GM06990 (cell line): ENCODE measurements around the gene ZPBP2.
"Not testable (repeated sequence)": the region's sequence is repeated elsewhere in the genome, so short reads cannot be mapped to it uniquely, and the experiment has no call there.

ENCODE experiments used
- DNase-seq: peaks from one replicate; pipeline ENCODE4 v3.0.0-alpha.2; 2011; ENCODE audit not compliant: insufficient read length; ENCODE audit errors: extremely low read depth
- H3K27me3 ChIP-seq: replicated peaks from 2 replicates; pipeline ENCODE4 v1.6.0; 2011; ENCODE audit warnings: low read length; ENCODE audit not compliant: control insufficient read depth, insufficient read depth
- H3K36me3 ChIP-seq: 2 replicates; pipeline ENCODE4 v1.5.1; 2011; ENCODE audit warnings: low read length; ENCODE audit not compliant: control insufficient read depth, insufficient read depth
- H3K4me3 ChIP-seq: replicated peaks from 2 replicates; pipeline ENCODE4 v1.5.1; 2011; ENCODE audit warnings: low read depth, mild to moderate bottlenecking, control low read depth, low read length
- TF ChIP-seq, protein P1 (sequence below): IDR thresholded peaks from 2 replicates; pipeline ENCODE4 v1.5.1; 2011; ENCODE audit warnings: low read length, control low read depth, mild to moderate bottlenecking, inconsistent platforms; ENCODE audit not compliant: insufficient read depth, poor library complexity, severe bottlenecking

The ZPBP2 gene

DNA sequence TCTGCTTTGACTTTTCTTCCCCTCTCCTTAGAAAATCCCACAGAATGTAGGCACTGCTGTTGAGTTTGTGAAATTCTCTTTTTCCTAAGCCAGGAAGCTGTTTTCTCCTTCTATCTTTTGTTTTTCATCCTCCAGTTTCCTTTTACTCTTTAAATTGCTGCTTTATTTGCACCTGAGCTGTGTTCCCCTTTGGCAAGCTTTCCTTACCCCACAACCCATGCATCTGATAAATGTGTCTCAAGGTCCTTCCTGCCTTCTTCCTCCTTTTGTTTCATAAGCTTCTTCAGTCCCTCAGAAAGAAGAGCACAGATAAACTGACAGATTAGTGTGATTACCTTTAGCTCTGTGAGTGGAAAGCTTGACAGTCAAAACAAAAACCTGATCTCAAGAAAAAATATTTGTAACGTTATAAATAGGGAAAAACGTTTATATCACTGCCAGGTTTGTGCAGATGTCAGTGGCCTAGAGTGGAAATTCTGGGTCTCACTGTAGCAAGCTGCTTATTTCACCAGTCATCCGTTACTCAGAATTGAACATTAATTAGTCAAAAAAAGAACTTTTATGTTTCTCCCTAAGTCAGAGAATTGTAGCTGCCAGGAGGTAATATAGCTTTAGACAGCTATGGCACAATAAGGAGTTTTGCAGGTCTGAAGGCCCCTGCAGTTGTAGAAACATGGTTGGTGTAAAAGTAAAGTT lies 26.8 kb downstream of the ZPBP2 start:
- no peaks in the 10 kb centered on the region for H3K27me3 ChIP-seq

DNA sequence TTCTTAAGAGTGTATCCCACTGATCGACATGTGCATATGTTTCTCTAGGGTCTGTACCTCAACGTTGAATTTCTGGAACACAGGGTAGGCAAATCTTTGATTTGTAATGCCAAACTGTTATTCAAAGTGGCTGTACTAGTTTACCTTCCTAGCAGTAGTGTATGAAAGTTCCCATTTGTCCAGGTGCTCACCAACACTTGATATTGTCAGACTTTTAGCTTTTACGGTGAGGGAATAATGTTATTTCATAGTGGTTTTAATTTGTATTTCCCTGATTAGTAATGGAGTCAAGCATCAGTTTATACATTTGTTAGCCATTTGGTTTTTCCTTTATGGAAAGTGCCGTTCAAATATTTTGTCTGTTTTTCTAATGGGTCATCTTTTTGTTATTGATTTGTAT lies 30.1 kb downstream of the ZPBP2 start:
- no peak for DNase-seq
- no peaks in the 10 kb centered on the region for H3K27me3 ChIP-seq
- no peaks in the 10 kb centered on the region for H3K36me3 ChIP-seq
- TF ChIP-seq, protein P1, sequence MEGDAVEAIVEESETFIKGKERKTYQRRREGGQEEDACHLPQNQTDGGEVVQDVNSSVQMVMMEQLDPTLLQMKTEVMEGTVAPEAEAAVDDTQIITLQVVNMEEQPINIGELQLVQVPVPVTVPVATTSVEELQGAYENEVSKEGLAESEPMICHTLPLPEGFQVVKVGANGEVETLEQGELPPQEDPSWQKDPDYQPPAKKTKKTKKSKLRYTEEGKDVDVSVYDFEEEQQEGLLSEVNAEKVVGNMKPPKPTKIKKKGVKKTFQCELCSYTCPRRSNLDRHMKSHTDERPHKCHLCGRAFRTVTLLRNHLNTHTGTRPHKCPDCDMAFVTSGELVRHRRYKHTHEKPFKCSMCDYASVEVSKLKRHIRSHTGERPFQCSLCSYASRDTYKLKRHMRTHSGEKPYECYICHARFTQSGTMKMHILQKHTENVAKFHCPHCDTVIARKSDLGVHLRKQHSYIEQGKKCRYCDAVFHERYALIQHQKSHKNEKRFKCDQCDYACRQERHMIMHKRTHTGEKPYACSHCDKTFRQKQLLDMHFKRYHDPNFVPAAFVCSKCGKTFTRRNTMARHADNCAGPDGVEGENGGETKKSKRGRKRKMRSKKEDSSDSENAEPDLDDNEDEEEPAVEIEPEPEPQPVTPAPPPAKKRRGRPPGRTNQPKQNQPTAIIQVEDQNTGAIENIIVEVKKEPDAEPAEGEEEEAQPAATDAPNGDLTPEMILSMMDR = no peak
- no peak overlapping the region for H3K4me3 ChIP-seq

More for the DNA sequence above, 26.8 kb downstream of the ZPBP2 start:
- no peak for DNase-seq
- no peak overlapping the region for H3K4me3 ChIP-seq
- TF ChIP-seq, protein P1 = no peak
- no peaks in the 10 kb centered on the region for H3K36me3 ChIP-seq

DNA sequence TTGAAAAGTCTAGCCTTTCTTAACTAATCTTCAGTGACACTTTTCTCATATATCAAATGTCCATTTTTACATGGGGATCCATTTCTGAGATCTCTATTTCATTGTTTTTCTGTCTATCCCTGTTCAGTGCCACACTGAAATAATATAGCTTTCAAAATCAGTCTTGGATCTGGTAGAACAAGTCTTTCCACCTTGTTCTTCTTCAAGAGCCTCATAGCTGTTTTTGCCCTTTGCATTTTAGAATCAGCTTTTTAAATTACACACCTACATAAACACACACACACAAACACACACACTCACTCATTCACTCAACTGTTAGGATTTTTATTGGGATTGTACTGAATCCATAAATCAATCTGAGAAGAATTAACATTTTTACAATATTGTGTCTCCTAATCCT lies 31.2 kb downstream of the ZPBP2 start:
- H3K4me3 ChIP-seq = no peak overlapping the region
- H3K27me3 ChIP-seq = no peaks in the 10 kb centered on the region
- no peaks in the 10 kb centered on the region for H3K36me3 ChIP-seq
- no peak for DNase-seq
- TF ChIP-seq, protein P1 = no peak

DNA sequence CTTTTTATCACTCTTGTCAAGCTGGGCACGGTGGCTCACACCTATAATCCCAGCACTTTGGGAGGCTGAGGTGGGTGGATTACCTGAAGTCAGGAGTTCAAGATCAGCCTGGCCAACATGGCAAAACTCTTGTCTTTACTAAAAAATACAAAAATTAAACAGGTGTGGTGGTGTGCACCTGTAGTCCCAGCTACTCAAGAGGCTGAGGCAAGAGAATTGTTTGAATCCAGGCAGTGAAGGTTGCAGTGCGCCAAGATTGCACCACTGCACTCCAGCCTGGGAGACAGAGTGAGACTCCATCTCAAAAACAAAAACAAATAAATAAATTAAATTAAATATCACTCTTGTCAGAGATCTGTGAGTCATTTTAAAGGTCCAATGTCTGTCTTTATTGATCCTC lies 34.0 kb downstream of the ZPBP2 start:
- H3K27me3 ChIP-seq, H3K36me3 ChIP-seq, DNase-seq, H3K4me3 ChIP-seq: not testable (repeated sequence)

DNA sequence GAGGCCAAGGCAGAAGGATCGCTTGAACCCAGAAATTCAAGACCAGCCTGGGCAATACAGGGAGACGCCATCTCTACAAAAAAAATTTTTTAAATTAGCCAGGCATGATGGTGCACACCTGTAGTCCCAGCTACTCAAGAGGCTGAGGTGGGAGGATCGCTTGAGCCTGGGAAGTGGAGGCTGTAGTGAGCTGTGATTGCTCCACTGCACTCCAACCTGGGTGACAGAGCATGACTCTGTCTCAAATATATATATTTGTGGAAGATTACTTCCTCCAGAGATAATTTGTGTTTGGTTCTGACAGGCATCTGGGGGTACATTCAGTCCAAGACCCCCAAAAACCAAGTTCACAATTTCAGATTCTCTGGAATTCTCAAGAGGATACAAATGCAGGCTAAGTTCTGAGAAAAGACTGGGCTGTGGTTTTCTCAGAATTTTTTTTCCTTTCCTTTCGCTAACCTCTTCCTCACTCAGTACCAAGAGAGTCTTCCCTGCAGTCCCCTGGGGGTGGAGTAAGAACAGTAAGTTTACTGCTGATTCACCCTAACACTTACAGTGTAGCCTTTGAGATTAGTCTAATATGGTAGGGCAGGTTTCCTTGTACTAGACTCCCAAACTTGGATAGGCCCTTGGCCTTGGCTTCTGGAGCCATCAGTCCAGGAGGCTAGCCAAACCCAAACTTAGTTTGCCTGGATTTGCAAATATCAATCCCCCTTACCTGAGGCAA lies 35.3 kb downstream of the ZPBP2 start:
- Histone ChIP-seq H3K27me3 (no peaks in the 10 kb centered on the region), H3K36me3 (peaks cover 7% of the 10 kb centered on the region), H3K4me3 (no peak overlapping the region)
- TF ChIP-seq, protein P1 = no peak
- no peak for DNase-seq

DNA sequence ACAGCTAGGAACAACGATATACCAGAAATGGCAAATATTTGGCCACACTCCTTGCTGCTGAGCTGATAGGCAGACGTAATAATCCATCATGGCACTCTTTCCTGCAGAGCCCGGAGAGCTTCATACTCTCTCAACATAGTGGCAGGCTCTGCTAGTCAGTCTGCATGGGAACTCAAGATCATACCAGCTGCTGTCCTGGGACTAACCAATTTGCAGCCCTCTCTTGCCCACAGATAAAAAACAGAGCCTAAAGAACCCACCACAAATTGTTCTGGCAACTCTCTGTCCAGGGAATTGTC lies 36.9 kb downstream of the ZPBP2 start:
- no peak overlapping the region for H3K4me3 ChIP-seq
- no peak for DNase-seq
- TF ChIP-seq, protein P1 = no peak
- peaks cover 9% of the 10 kb centered on the region for H3K36me3 ChIP-seq
- no peaks in the 10 kb centered on the region for H3K27me3 ChIP-seq
